Adrenal gland (tissue), 12 donors: ENCODE results near the gene NUP210. TPM values are rescaled to one million over a fixed set of nuclear protein-coding genes. Genes with fewer than 3 reads are reported as not detected.

Experiments
- DNase-seq, 7 donors: peaks; one replicate each; pipeline ENCODE4 v3.0.0-alpha.2; 2019 to 2020
- H3K27ac ChIP-seq, 5 donors: fragments of 200-600 bp; sonication (generic) in 4 of 5; 1 replicate in 3 of 5; 2 replicates in 2 of 5; pipeline versions ENCODE4 v1.5.1 to v1.8.0; 2016 to 2020; ENCODE audit warnings: mild to moderate bottlenecking in 1 of 5
- H3K27me3 ChIP-seq: fragments of 200-600 bp; 2 replicates; pipeline ENCODE4 v1.8.0; 2021
- H3K36me3 ChIP-seq, 2 donors: fragments of 200-600 bp; replicated peaks in 1 of 2; 1 replicate in 1 of 2; 2 replicates in 1 of 2; pipeline versions ENCODE4 v1.5.1 to v1.8.0; 2018 to 2022
- H3K4me1 ChIP-seq, 2 donors: fragments of 200-600 bp; replicated peaks in 1 of 2; 1 replicate in 1 of 2; 2 replicates in 1 of 2; pipeline versions ENCODE4 v1.5.1 to v1.8.0; 2018 to 2021
- H3K4me3 ChIP-seq, 4 donors: fragments of 200-600 bp; sonication (generic) in 3 of 4; one replicate each; pipeline ENCODE4 v1.5.1; 2016 to 2018
- H3K9me3 ChIP-seq, 3 donors: fragments of 200-600 bp; sonication (generic) in 1 of 3; replicated peaks in 1 of 3; 1 replicate in 2 of 3; 2 replicates in 1 of 3; pipeline versions ENCODE4 v1.5.1 to v1.8.0; 2016 to 2021
- POLR2A ChIP-seq, 2 donors: fragments of 450-650 bp; IDR thresholded peaks; one replicate each; pipeline ENCODE4 v1.6.1; 2017; ENCODE audit warnings: antibody characterized with exemption in 2 of 2, mild to moderate bottlenecking in 2 of 2, moderate library complexity in 1 of 2
- WGBS, 4 donors: extraction: QIAGEN DNeasy Blood & Tissue Kit in 2 of 4; methylation state at CpG; one replicate each; pipeline versions ENCODE4 v1.1.5 to v1.1.7; 2013 to 2017; 5-methylcytosine and 5-hydroxymethylcytosine counted together
- intact Hi-C, 2 donors: fragments of 100-400 bp; cut with DNase I; formaldehyde crosslinking; loops; one replicate each; pipeline versions ENCODE4 v1.14.1 to v1.15.0; 2022 to 2023
- polyA plus RNA-seq, 3 donors: library from polyadenylated mRNA; stranded (reverse); fragments of 200-250 nt in 2 of 3; fragments of 350-450 nt in 1 of 3; fragmentation: Illumina TruSeq in 1 of 3; extraction: RNeasy Lipid Tissue Mini Kit (QIAGEN cat#74804) in 1 of 3; gene quantifications; one replicate each; pipeline ENCODE4 v1.2.3, GENCODE V29; 2013 to 2014
- small RNA-seq, 2 donors: library from RNA; depleted of rRNA; stranded (forward); fragments of <200 nt; gene quantifications; one replicate each; pipeline ENCODE3, GENCODE V24; 2016
- total RNA-seq, 9 donors: library from RNA; depleted of rRNA in 4 of 9; stranded (reverse); fragments of >200 nt in 4 of 9; fragments of 120-200 nt in 1 of 9; fragmentation: NEBNext Ultra II Directional in 1 of 9; extraction: Animal tissue kit (Norgen Biotek cat#: 25700) in 1 of 9; gene quantifications; one replicate each; pipeline versions ENCODE4 v1.1.0 to v1.2.4, GENCODE V29; 2013 to 2023
- TF ChIP-seq, protein P1 (sequence below), 6 experiments: fragments of 450-650 bp in 4 of 6; fragments of 200-600 bp in 2 of 6; sonication (generic) in 1 of 6; IDR thresholded peaks; 1 replicate in 5 of 6; 2 replicates in 1 of 6; pipeline versions ENCODE4 v1.5.1 to v1.8.0; 2016 to 2021; ENCODE audit warnings: antibody characterized with exemption in 6 of 6, mild to moderate bottlenecking in 2 of 6, moderate library complexity in 1 of 6
- donor health status: healthy with polysubstance abuse.
- donor health status: Bipolar disorder and iron deficiency.
- donor health status: DM: yes; HTN: yes; CAD: no.
- donor health status: DM: no; HTN: no; CAD: no.
- donor health status: DM: no; HTN: no; CAD: no.
- donor health status: DM: yes; HTN: yes; CAD: no.

Gene NUP210
- total and polyA plus RNA-seq, 12 donors = 3.0 to 15.8 (median 8.6) TPM

- no peak for TF ChIP-seq POLR2A (IDR thresholded peaks at IDR 0.05)
- TF ChIP-seq, protein P1, sequence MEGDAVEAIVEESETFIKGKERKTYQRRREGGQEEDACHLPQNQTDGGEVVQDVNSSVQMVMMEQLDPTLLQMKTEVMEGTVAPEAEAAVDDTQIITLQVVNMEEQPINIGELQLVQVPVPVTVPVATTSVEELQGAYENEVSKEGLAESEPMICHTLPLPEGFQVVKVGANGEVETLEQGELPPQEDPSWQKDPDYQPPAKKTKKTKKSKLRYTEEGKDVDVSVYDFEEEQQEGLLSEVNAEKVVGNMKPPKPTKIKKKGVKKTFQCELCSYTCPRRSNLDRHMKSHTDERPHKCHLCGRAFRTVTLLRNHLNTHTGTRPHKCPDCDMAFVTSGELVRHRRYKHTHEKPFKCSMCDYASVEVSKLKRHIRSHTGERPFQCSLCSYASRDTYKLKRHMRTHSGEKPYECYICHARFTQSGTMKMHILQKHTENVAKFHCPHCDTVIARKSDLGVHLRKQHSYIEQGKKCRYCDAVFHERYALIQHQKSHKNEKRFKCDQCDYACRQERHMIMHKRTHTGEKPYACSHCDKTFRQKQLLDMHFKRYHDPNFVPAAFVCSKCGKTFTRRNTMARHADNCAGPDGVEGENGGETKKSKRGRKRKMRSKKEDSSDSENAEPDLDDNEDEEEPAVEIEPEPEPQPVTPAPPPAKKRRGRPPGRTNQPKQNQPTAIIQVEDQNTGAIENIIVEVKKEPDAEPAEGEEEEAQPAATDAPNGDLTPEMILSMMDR (IDR thresholded peaks at IDR 0.05) = no peak
- intact Hi-C loops = no loop called here
- H3K27me3 ChIP-seq = no peaks in the 10 kb centered on the region
- H3K27ac ChIP-seq = no peak overlapping the region
- 78 to 90% (median 84%) methylated on average over 1 to 2 of the region's 2 CpGs for WGBS, 4 donors
- no peaks in the 10 kb centered on the region for H3K9me3 ChIP-seq
- H3K4me3 ChIP-seq = no peak overlapping the region
- no peaks in the 10 kb centered on the region for H3K4me1 ChIP-seq
- no peak for DNase-seq
- H3K36me3 ChIP-seq = no peaks in the 10 kb centered on the region
Measured at GRCh38 chr3:13268120-13268519, 152.0 kb downstream of the NUP210 start.

DNA sequence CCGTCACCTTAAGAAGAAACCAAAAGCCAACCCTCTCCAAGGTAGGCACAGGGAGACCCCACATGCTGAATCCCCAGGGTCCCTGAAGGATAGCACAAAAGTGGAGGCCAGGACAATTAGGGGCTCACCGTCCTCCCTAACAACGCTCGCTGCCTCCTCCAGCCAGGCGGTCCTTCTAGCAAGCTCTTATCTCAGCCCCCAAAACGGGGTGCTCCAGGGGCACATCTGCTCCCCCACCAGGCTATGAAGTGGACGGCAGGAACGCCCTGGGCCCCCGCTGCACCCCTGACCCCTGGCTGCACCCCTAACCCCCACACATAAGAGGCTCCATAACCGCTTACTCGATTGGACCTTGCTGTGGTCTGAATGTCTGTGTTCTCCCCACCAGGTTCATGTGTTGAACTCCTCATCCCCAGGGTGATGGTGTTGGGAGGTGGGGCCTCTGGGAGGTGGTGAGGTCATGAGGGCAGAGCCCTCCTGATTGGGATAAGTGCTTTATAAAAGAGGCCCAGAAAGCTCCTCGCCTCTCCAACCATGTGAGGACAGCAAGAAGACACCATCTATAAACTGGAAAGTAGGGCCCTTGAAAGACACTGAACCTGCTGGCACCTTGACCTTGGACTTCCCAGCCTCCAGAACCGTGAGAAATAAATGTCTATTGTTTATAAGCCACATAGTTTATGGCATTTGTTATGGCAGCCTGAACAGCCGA lies 153.3 kb downstream of the NUP210 start:
- H3K27me3 ChIP-seq = no peaks in the 10 kb centered on the region

More for the DNA sequence above, 153.3 kb downstream of the NUP210 start:
- no peak for TF ChIP-seq POLR2A (IDR thresholded peaks at IDR 0.05)
- TF ChIP-seq, protein P1 (IDR thresholded peaks at IDR 0.05) = no peak
- no peak for DNase-seq
- intact Hi-C loops = no loop called here
- no peak overlapping the region for H3K4me3 ChIP-seq
- WGBS, 4 donors = 80 to 83% (median 82%) methylated on average over 12 to 14 of the region's 14 CpGs
- no peak overlapping the region for H3K27ac ChIP-seq
- H3K9me3 ChIP-seq = no peaks in the 10 kb centered on the region
- no peaks in the 10 kb centered on the region for H3K4me1 ChIP-seq
- no peaks in the 10 kb centered on the region for H3K36me3 ChIP-seq

Small RNA genes within 50 kb of the gene (small RNA-seq; reads per million reads assigned to genes)
- 0 reads per million in 2 donors for gene AC027124.2

Other genes with a start within 250 kb of the NUP210 start
- 10 to 100 TPM in 7 of 9 donors, 1 to 10 TPM in 2; 8.4 to 58.0 (median 18.5) TPM for gene HDAC11, start 60.0 kb upstream of the NUP210 start, total RNA-seq
- 10 to 100 TPM in 2 of 3 donors, 1 to 10 TPM in 1; 6.9 to 17.5 (median 12.7) TPM for gene HDAC11, start 60.0 kb upstream of the NUP210 start, polyA plus RNA-seq
- 10 to 100 TPM in 3 of 9 donors, 1 to 10 TPM in 6; 4.6 to 31.5 (median 7.9) TPM for gene FBLN2, start 128.8 kb upstream of the NUP210 start, total RNA-seq
- 10 to 100 TPM in 1 of 3 donors, 1 to 10 TPM in 2; 1.8 to 16.2 (median 3.4) TPM for gene FBLN2, start 128.8 kb upstream of the NUP210 start, polyA plus RNA-seq